ENCODE measurements around the gene ZNF205.

ZNF205 gene

DNA sequence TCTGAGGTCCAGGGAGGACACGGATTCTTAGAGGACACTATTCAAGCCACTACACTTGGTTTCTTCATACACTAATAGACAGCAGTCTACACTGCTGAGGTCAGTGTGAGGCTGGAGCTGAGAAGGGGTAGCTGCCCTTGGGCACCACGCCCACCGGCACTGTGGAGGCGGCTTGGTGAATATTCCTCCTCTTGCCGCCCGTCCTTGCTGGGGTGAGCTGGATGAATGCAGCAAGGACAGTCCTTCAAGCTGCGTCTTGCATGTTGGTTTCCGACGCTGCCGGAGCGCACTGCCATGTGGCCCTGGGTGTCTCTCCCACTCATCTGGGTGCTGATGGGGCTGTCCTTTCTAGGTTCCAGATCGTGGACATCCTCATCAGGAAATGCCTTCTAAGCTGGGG is 2.6 kb downstream of the ZNF205 start:
- TF ChIP-seq, protein P1, sequence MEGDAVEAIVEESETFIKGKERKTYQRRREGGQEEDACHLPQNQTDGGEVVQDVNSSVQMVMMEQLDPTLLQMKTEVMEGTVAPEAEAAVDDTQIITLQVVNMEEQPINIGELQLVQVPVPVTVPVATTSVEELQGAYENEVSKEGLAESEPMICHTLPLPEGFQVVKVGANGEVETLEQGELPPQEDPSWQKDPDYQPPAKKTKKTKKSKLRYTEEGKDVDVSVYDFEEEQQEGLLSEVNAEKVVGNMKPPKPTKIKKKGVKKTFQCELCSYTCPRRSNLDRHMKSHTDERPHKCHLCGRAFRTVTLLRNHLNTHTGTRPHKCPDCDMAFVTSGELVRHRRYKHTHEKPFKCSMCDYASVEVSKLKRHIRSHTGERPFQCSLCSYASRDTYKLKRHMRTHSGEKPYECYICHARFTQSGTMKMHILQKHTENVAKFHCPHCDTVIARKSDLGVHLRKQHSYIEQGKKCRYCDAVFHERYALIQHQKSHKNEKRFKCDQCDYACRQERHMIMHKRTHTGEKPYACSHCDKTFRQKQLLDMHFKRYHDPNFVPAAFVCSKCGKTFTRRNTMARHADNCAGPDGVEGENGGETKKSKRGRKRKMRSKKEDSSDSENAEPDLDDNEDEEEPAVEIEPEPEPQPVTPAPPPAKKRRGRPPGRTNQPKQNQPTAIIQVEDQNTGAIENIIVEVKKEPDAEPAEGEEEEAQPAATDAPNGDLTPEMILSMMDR (IDR thresholded peaks at IDR 0.05; ENCODE audit: extremely low read depth, missing control alignments) = no peak
- DNase-seq (ENCODE audit: low spot score) = no peak

DNA sequence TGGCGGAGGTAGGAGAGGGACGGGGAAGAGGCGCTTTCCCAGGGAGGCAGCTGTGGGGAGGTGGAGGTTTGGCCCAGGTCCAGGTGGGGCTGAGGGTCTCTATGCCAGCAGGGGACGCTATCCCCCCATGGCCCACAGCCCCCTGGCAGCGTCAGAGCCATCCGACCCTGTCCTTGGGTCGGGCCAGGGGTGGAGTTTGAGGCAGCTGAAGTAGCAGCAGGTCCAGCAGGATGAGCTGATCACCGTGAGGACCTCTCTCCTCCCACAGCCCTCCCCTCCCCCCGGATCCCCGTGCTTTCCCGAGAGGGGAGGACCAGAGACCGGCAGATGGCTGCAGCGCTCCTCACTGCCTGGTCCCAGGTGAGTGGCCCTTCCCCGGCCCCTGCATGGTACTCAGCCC is 3.2 kb downstream of the ZNF205 start:
- TF ChIP-seq, protein P1 (IDR thresholded peaks at IDR 0.05; ENCODE audit: extremely low read depth, missing control alignments) = no peak
- no peak for DNase-seq (ENCODE audit: low spot score)

DNA sequence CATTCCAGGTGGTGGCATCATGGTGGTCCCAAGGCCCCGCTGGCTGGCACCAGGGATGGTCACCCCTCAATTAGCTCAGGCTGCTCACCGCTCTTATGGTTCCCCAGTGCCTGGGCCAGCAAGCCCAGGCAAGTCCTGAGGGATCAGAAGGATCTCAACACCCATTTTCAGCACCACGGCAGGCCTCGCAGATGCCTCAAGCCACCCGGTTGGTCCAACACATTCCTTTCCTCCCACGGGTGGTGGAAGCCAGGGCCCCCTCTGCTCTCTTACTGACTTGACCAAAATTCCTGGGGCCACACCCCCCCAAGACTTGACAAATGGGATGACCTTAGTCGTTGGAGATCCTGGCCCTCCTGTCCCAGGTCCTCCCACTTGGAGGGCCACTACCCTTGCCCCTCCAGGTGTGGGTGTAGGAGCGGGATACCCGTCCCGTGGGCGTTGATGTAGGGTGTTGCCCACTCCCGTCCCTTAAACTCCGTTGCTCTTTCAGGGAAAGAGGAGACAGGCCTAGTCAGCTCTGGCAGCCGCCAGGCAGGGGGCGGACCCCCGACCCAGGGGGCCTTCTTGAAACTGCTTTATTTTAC is 5.9 kb downstream of the ZNF205 start:
- TF ChIP-seq, protein P1 (IDR thresholded peaks at IDR 0.05; ENCODE audit: extremely low read depth, missing control alignments) = no peak
- no peak for DNase-seq (ENCODE audit: low spot score)

GRCh38 chr16:3118846-3119245 is 6.5 kb downstream of the ZNF205 start:
- TF ChIP-seq, protein P1 (IDR thresholded peaks at IDR 0.05; ENCODE audit: extremely low read depth, missing control alignments) = no peak
- DNase-seq (ENCODE audit: low spot score) = no peak

DNA sequence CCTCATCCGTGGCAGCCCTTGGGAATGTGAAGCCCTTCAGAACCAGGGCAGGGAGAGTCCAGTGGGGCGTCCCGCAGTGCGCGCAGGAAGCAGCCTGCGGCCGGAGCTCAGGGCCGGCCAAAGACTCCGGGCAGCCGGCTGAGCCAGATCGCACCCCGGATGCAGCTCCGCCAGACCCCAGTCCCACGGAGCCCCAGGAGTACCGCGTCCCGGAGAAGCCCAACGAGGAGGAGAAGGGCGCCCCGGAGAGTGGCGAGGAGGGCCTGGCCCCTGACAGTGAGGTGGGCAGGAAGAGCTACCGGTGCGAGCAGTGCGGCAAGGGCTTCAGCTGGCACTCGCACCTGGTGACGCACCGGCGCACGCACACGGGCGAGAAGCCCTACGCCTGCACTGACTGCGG is 6.9 kb downstream of the ZNF205 start:
- DNase-seq (ENCODE audit: low spot score) = no peak
- TF ChIP-seq, protein P1 (IDR thresholded peaks at IDR 0.05; ENCODE audit: extremely low read depth, missing control alignments) = no peak

DNA sequence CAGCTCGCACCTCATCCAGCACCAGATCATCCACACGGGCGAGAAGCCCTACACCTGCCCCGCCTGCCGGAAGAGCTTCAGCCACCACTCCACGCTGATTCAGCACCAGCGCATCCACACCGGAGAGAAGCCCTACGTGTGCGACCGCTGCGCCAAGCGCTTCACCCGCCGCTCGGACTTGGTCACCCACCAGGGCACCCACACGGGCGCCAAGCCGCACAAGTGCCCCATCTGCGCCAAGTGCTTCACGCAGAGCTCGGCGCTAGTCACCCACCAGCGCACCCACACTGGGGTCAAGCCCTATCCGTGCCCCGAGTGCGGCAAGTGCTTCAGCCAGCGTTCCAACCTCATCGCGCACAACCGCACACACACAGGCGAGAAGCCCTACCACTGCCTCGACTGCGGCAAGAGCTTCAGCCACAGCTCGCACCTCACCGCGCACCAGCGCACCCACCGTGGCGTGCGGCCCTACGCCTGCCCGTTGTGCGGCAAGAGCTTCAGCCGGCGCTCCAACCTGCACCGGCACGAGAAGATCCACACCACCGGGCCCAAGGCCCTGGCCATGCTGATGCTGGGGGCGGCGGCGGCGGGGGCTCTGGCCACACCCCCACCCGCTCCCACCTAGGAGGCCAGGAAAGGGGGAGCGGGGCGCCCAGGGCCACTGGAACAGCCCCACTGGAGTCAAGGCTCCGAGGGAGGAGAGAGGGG is 7.5 kb downstream of the ZNF205 start:
- DNase-seq (ENCODE audit: low spot score) = no peak
- TF ChIP-seq, protein P1 (IDR thresholded peaks at IDR 0.05; ENCODE audit: extremely low read depth, missing control alignments) = no peak

DNA sequence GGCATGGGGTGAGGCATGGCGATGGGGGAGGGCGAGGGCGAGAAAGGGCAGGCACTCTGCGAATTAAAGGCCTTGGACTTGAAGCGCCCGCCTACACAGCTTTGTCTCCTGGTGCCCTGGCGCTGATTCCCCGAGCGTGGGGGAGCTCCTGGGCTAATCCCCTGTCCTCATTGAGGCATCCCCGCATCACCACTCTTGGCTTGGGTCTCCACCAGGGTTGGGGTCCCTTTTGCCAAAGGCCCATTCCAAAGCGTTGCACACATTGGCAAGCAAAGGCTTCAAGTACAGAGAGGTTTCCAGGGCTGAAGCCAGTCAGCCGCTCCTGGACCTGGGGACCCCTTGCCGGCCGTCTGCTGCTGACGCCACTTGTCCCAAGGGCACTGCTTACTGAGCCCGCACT is 8.0 kb downstream of the ZNF205 start:
- no peak for DNase-seq (ENCODE audit: low spot score)
- TF ChIP-seq, protein P1 (IDR thresholded peaks at IDR 0.05; ENCODE audit: extremely low read depth, missing control alignments) = no peak

All from GM20000 (cell line).